Spleen (tissue), 11 donors: Measurements from ENCODE around the gene COTL1. TPM values are rescaled to one million over a fixed set of nuclear protein-coding genes. Genes with fewer than 3 reads are reported as not detected.

Experiments
- DNase-seq: peaks from one replicate; pipeline ENCODE4 v3.0.0-alpha.2; 2020
- H3K27ac ChIP-seq, 8 donors: fragments of 200-600 bp; sonication (generic) in 7 of 8; 1 replicate in 4 of 8; 2 replicates in 4 of 8; pipeline versions ENCODE4 v1.5.0 to v1.8.0; 2016 to 2021; ENCODE audit warnings: inconsistent platforms in 4 of 8, mild to moderate bottlenecking in 4 of 8, moderate library complexity in 1 of 8
- H3K27me3 ChIP-seq, 7 donors: fragments of 200-600 bp; sonication (generic) in 6 of 7; replicated peaks in 1 of 7; 1 replicate in 4 of 7; 2 replicates in 3 of 7; pipeline versions ENCODE4 v1.5.0 to v1.8.0; 2016 to 2021; ENCODE audit warnings: inconsistent platforms in 3 of 7, mild to moderate bottlenecking in 1 of 7
- H3K36me3 ChIP-seq, 6 donors: fragments of 200-600 bp; sonication (generic) in 5 of 6; 1 replicate in 4 of 6; 2 replicates in 2 of 6; pipeline versions ENCODE4 v1.5.0 to v1.8.0; 2016 to 2021; ENCODE audit warnings: inconsistent platforms in 2 of 6
- H3K4me1 ChIP-seq, 6 donors: fragments of 200-600 bp; sonication (generic) in 5 of 6; 1 replicate in 3 of 6; 2 replicates in 3 of 6; pipeline versions ENCODE4 v1.5.0 to v1.8.0; 2016 to 2021; ENCODE audit warnings: inconsistent platforms in 3 of 6
- H3K4me3 ChIP-seq, 8 donors: fragments of 200-600 bp; sonication (generic) in 7 of 8; 1 replicate in 4 of 8; 2 replicates in 4 of 8; pipeline versions ENCODE4 v1.5.0 to v1.8.0; 2016 to 2021; ENCODE audit warnings: inconsistent platforms in 4 of 8, mild to moderate bottlenecking in 4 of 8, moderate library complexity in 2 of 8
- H3K9me3 ChIP-seq, 8 donors: fragments of 200-600 bp; sonication (generic) in 7 of 8; 1 replicate in 4 of 8; 2 replicates in 4 of 8; pipeline versions ENCODE4 v1.5.0 to v1.8.0; 2016 to 2021; ENCODE audit warnings: inconsistent platforms in 4 of 8
- POLR2A ChIP-seq, 3 donors: fragments of 450-650 bp; IDR thresholded peaks; one replicate each; pipeline ENCODE4 v1.5.1; 2017; ENCODE audit warnings: antibody characterized with exemption in 3 of 3, mild to moderate bottlenecking in 1 of 3
- POLR2AphosphoS5 ChIP-seq, 3 donors: sonication (generic); formaldehyde crosslinking; IDR thresholded peaks; one replicate each; pipeline ENCODE4 v1.5.1; 2017; ENCODE audit warnings: antibody characterized with exemption in 3 of 3
- WGBS, 5 donors: extraction: QIAGEN DNeasy Blood & Tissue Kit in 3 of 5; methylation state at CpG; one replicate each; pipeline versions ENCODE4 v1.1.5 to v1.1.7; 2013 to 2018; 5-methylcytosine and 5-hydroxymethylcytosine counted together
- intact Hi-C: fragments of 100-400 bp; cut with DNase I; formaldehyde crosslinking; loops from one replicate; pipeline ENCODE4 v1.15.0; 2023; ENCODE audit warnings: low total_unique reads
- polyA plus RNA-seq, 3 donors: library from polyadenylated mRNA; stranded (reverse); fragments of 200-250 nt; gene quantifications; one replicate each; pipeline ENCODE4 v1.2.1, GENCODE V29; 2013
- total RNA-seq, 7 donors: library from RNA; depleted of rRNA in 3 of 7; stranded (reverse); fragments of >200 nt in 3 of 7; fragmentation: NEBNext Ultra II Directional in 4 of 7; extraction: Animal tissue kit (Norgen Biotek cat#: 25700) in 4 of 7; gene quantifications; one replicate each; pipeline versions ENCODE4 v1.1.0 to v1.2.1, GENCODE V29; 2016 to 2021
- TF ChIP-seq, protein P1 (sequence below), 11 experiments: fragments of 200-600 bp in 7 of 11; fragments of 450-650 bp in 4 of 11; sonication (generic) in 4 of 11; IDR thresholded peaks in 8 of 11; conservative IDR thresholded peaks in 3 of 11; 1 replicate in 7 of 11; 2 replicates in 4 of 11; pipeline versions ENCODE4 v1.4.0 to v1.8.0; 2016 to 2021; ENCODE audit warnings: antibody characterized with exemption in 11 of 11, inconsistent platforms in 4 of 11, mild to moderate bottlenecking in 1 of 11
- donor health status: healthy with polysubstance abuse.
- donor health status: DM: no; HTN: no; CAD: no; lungs with moderate emphysema.
- donor health status: DM: no; HTN: no; CAD: no.
- donor health status: Bipolar disorder and iron deficiency.
- donor health status: healthy.
- donor health status: DM: no; HTN: no; CAD: no.
- donor health status: DM: yes; HTN: yes; CAD: no.

The COTL1 gene
- total and polyA plus RNA-seq, 10 donors, result 284 to 655 (median 397) TPM

- H3K36me3 ChIP-seq, result peaks cover 0 to 85% (median 9%) of the 10 kb centered on the region in 6 donors
- intact Hi-C loops, result loop anchor here (10.0 kb wide), 1 partner anchor 56 kb away; no protein-coding TSS in a partner anchor
- peak overlapping the region; percentile 77 to 95 (median 89) for H3K27ac ChIP-seq
- peaks cover 0 to 11% (median 3%) of the 10 kb centered on the region in 8 donors for H3K9me3 ChIP-seq
- no peak for TF ChIP-seq POLR2A (IDR thresholded peaks at IDR 0.05)
- TF ChIP-seq, protein P1, sequence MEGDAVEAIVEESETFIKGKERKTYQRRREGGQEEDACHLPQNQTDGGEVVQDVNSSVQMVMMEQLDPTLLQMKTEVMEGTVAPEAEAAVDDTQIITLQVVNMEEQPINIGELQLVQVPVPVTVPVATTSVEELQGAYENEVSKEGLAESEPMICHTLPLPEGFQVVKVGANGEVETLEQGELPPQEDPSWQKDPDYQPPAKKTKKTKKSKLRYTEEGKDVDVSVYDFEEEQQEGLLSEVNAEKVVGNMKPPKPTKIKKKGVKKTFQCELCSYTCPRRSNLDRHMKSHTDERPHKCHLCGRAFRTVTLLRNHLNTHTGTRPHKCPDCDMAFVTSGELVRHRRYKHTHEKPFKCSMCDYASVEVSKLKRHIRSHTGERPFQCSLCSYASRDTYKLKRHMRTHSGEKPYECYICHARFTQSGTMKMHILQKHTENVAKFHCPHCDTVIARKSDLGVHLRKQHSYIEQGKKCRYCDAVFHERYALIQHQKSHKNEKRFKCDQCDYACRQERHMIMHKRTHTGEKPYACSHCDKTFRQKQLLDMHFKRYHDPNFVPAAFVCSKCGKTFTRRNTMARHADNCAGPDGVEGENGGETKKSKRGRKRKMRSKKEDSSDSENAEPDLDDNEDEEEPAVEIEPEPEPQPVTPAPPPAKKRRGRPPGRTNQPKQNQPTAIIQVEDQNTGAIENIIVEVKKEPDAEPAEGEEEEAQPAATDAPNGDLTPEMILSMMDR (IDR thresholded peaks at IDR 0.05 in 8 of 11, conservative IDR thresholded peaks at IDR 0.05 in 3 of 11), result no peak
- no peak for TF ChIP-seq POLR2AphosphoS5 (IDR thresholded peaks at IDR 0.05)
- H3K4me1 ChIP-seq, result peaks cover 84 to 100% (median 98%) of the 10 kb centered on the region in 6 donors
- no peaks in the 10 kb centered on the region for H3K27me3 ChIP-seq
- peak overlapping the region in 1 of 8 donors; percentile 33 for H3K4me3 ChIP-seq
- no peak for DNase-seq
- WGBS, 5 donors, result 81 to 89% (median 85%) methylated on average over 1 of the region's 1 CpG
Measured at GRCh38 chr16:84610376-84610775, 7.5 kb downstream of the COTL1 start.

DNA sequence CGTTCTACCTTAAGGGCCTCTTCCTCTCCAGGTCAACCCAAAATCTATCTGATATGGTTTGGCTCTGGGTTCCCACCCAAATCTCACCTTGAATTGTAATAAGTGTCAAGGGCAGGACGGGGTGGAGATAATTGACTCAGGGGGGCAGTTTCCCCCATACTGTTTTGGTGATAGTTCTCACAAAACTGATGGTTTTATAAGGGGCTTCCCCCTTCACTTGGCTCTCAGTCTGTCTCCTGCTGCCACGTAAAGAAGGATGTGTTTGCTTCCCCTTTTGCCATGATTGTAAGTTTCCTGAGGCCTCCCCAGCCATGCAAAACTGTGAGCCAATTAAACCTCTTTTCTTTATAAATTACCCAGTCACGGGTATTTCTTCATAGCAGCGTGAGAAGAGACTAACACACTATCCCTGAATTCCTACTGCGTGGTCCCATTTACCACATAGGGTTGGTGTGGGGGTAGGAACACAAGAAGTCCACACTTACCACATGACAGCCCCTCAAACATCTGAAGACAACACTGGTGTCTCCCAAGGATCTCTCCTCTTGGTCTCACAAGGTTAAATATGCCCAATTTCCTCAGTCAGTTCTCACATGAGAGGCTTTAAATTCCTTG, 8.2 kb downstream of the COTL1 start:
- intact Hi-C loops, result loop anchor here (10.0 kb wide), 1 partner anchor 55 kb away; no protein-coding TSS in a partner anchor
- no peak for TF ChIP-seq POLR2A (IDR thresholded peaks at IDR 0.05)
- TF ChIP-seq POLR2AphosphoS5 (IDR thresholded peaks at IDR 0.05), result no peak
- TF ChIP-seq, protein P1 (IDR thresholded peaks at IDR 0.05 in 8 of 11, conservative IDR thresholded peaks at IDR 0.05 in 3 of 11), result no peak
- Histone ChIP-seq H3K4me1 (peaks cover 80 to 100% (median 98%) of the 10 kb centered on the region in 6 donors), H3K27me3 (no peaks in the 10 kb centered on the region), H3K27ac (peak overlapping the region; percentile 77 to 95 (median 89)), H3K36me3 (peaks cover 0 to 85% (median 9%) of the 10 kb centered on the region in 6 donors), H3K4me3 (peak overlapping the region in 1 of 8 donors; percentile 33), H3K9me3 (peaks cover 0 to 12% (median 3%) of the 10 kb centered on the region in 8 donors)
- no peak for DNase-seq
- WGBS, 5 donors, result 41 to 55% (median 42%) methylated on average over 5 to 6 of the region's 6 CpGs

- 47 to 57% (median 49%) methylated on average over 6 of the region's 6 CpGs for WGBS, 5 donors
- H3K4me1 ChIP-seq, result peaks cover 78 to 100% (median 97%) of the 10 kb centered on the region in 6 donors
- H3K4me3 ChIP-seq, result peak overlapping the region in 1 of 8 donors; percentile 52
- H3K27ac ChIP-seq, result peak overlapping the region; percentile 77 to 95 (median 89)
- peaks cover 0 to 74% (median 4%) of the 10 kb centered on the region in 6 donors for H3K36me3 ChIP-seq
- no peaks in the 10 kb centered on the region for H3K27me3 ChIP-seq
- peaks cover 0 to 12% (median 3%) of the 10 kb centered on the region in 8 donors for H3K9me3 ChIP-seq
- DNase-seq, result peak; percentile 72
- intact Hi-C loops, result no loop called here
- TF ChIP-seq POLR2A (IDR thresholded peaks at IDR 0.05) (no peak), POLR2AphosphoS5 (IDR thresholded peaks at IDR 0.05) (no peak)
- TF ChIP-seq, protein P1 (IDR thresholded peaks at IDR 0.05 in 8 of 11, conservative IDR thresholded peaks at IDR 0.05 in 3 of 11), result no peak
Measured at GRCh38 chr16:84608282-84608681, 9.6 kb downstream of the COTL1 start.

DNA sequence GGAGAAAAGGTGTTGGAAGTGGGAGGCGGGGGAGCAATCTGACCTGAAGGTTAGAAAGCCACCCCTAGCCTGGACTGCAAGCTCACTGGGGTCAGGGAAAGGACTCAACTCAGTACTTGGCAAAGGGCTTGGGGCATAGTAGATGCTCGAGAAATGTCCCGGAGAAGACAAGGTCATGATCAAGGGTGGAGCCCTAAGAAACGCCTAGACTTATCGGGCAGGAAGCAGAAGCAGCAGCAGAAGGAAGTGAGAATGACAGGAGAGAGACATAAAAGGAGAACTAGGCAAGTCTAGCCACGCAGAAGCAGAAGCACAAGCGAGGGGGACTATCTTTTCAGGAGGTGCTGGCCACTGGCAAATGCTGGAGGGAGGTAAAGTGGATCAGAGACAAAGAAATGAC, 10.2 kb downstream of the COTL1 start:
- H3K27me3 ChIP-seq, result no peaks in the 10 kb centered on the region
- TF ChIP-seq POLR2A (IDR thresholded peaks at IDR 0.05) (peak in 1 of 3 donors; percentile 68), POLR2AphosphoS5 (IDR thresholded peaks at IDR 0.05) (peak in 2 of 3 donors; percentile 22 to 91)
- TF ChIP-seq, protein P1 (IDR thresholded peaks at IDR 0.05 in 8 of 11, conservative IDR thresholded peaks at IDR 0.05 in 3 of 11), result no peak
- H3K9me3 ChIP-seq, result peaks cover 0 to 12% (median 3%) of the 10 kb centered on the region in 8 donors
- peak overlapping the region in 1 of 8 donors; percentile 52 for H3K4me3 ChIP-seq
- no peak for DNase-seq
- peak overlapping the region; percentile 77 to 95 (median 89) for H3K27ac ChIP-seq
- intact Hi-C loops, result no loop called here
- 20 to 35% (median 21%) methylated on average over 7 of the region's 7 CpGs for WGBS, 5 donors
- H3K36me3 ChIP-seq, result peaks cover 0 to 68% (median 3%) of the 10 kb centered on the region in 6 donors
- H3K4me1 ChIP-seq, result peaks cover 84 to 100% (median 99%) of the 10 kb centered on the region in 6 donors
